Embryonic facial prominence (tissue), 1 donor: ENCODE data around the gene MIB2.
"Not testable (repeated sequence)": the region's sequence is repeated elsewhere in the genome, so short reads cannot be mapped to it uniquely, and the experiment has no call there.

Experiments used
- DNase-seq: peaks from one replicate; pipeline ENCODE4 v3.0.0-alpha.2; 2016; ENCODE audit errors: extremely low spot score

The MIB2 gene

GRCh38 chr1:1647567-1648241, 32.4 kb downstream of the MIB2 start:
- DNase-seq = not testable (repeated sequence)

- not testable (repeated sequence) for DNase-seq
Measured at GRCh38 chr1:1648265-1648664, 33.0 kb downstream of the MIB2 start.

- peak; percentile 94 for DNase-seq
Measured at GRCh38 chr1:1658583-1659549, 43.6 kb downstream of the MIB2 start, which contains the start of gene CDK11B. CDK11B (minus strand) TSS chr1:1659004; CDS start chr1:1657485, 1,519 bp downstream.

- not testable (repeated sequence) for DNase-seq
Measured at GRCh38 chr1:1662392-1662791, 47.1 kb downstream of the MIB2 start.

GRCh38 chr1:1662830-1663560, 47.7 kb downstream of the MIB2 start:
- DNase-seq = not testable (repeated sequence)

GRCh38 chr1:1664318-1664717, 49.0 kb downstream of the MIB2 start:
- DNase-seq = not testable (repeated sequence)

- DNase-seq = no peak
Measured at GRCh38 chr1:1664941-1665814, 49.9 kb downstream of the MIB2 start.

- no peak for DNase-seq
Measured at GRCh38 chr1:1665815-1666251, 50.5 kb downstream of the MIB2 start.

- no peak for DNase-seq
Measured at GRCh38 chr1:1666526-1666925, 51.2 kb downstream of the MIB2 start.

GRCh38 chr1:1669468-1670440, 54.5 kb downstream of the MIB2 start:
- DNase-seq = no peak

GRCh38 chr1:1670866-1671265, 55.6 kb downstream of the MIB2 start:
- no peak for DNase-seq

- no peak for DNase-seq
Measured at GRCh38 chr1:1671365-1672119, 56.2 kb downstream of the MIB2 start.

GRCh38 chr1:1672181-1672965, 57.1 kb downstream of the MIB2 start:
- no peak for DNase-seq

GRCh38 chr1:1674806-1675205, 59.5 kb downstream of the MIB2 start:
- not testable (repeated sequence) for DNase-seq

- not testable (repeated sequence) for DNase-seq
Measured at GRCh38 chr1:1675218-1675617, 59.9 kb downstream of the MIB2 start.

- DNase-seq = not testable (repeated sequence)
Measured at GRCh38 chr1:1676087-1676486, 60.8 kb downstream of the MIB2 start.

- DNase-seq = no peak
Measured at GRCh38 chr1:1677718-1678580, 62.6 kb downstream of the MIB2 start.
